Fibroblast of lung (primary cell): ENCODE measurements around the gene COLGALT1. TPM values are rescaled to one million over a fixed set of nuclear protein-coding genes. Genes with fewer than 3 reads are reported as not detected.

ENCODE experiments used
- DNase-seq, 2 donors: peaks; one replicate each; pipeline versions ENCODE4 v3.0.0 to v3.0.0-alpha.2; 2010; ENCODE audit warnings: low read depth in 2 of 2
- H2AFZ ChIP-seq: 2 replicates; pipeline ENCODE4 v1.5.1; 2012; ENCODE audit warnings: low read length, control low read depth, inconsistent platforms
- H3K27ac ChIP-seq: 2 replicates; pipeline ENCODE4 v1.5.1; 2011; ENCODE audit warnings: low read length, control low read depth; ENCODE audit not compliant: insufficient read depth
- H3K27me3 ChIP-seq: 2 replicates; pipeline ENCODE4 v1.5.1; 2011; ENCODE audit warnings: mild to moderate bottlenecking, low read length; ENCODE audit not compliant: control insufficient read depth, insufficient read depth
- H3K36me3 ChIP-seq: 2 replicates; pipeline ENCODE4 v1.5.1; 2011; ENCODE audit warnings: low read length; ENCODE audit not compliant: control insufficient read depth, insufficient read depth
- H3K4me1 ChIP-seq: 2 replicates; pipeline ENCODE4 v1.5.1; 2011; ENCODE audit warnings: low read length; ENCODE audit not compliant: control insufficient read depth, insufficient read depth; ENCODE audit errors: extremely low read depth
- H3K4me2 ChIP-seq: 2 replicates; pipeline ENCODE4 v1.5.1; 2011; ENCODE audit warnings: low read length, control low read depth; ENCODE audit not compliant: insufficient read depth; ENCODE audit errors: extremely low read depth
- H3K4me3 ChIP-seq, 4 experiments: fragments of 200-600 bp in 1 of 4; sonication (generic) in 1 of 4; replicated peaks in 1 of 4; 2 replicates each; pipeline ENCODE4 v1.5.1; 2011 to 2016; ENCODE audit warnings: low read length in 4 of 4, low read depth in 3 of 4, mild to moderate bottlenecking in 3 of 4, control low read depth in 2 of 4, inconsistent platforms in 1 of 4, mixed read lengths in 1 of 4; ENCODE audit not compliant: insufficient read depth in 1 of 4; ENCODE audit errors: control extremely low read depth in 1 of 4
- H3K79me2 ChIP-seq: 2 replicates; pipeline ENCODE4 v1.5.1; 2012; ENCODE audit warnings: mild to moderate bottlenecking, low read length, inconsistent platforms; ENCODE audit not compliant: control insufficient read depth, insufficient read depth
- H3K9ac ChIP-seq: 2 replicates; pipeline ENCODE4 v1.5.1; 2011; ENCODE audit warnings: mild to moderate bottlenecking, low read length, control low read depth; ENCODE audit not compliant: insufficient read depth
- H3K9me3 ChIP-seq: 2 replicates; pipeline ENCODE4 v1.5.1; 2012; ENCODE audit warnings: low read depth, low read length; ENCODE audit not compliant: control insufficient read depth, insufficient read depth
- H4K20me1 ChIP-seq: 2 replicates; pipeline ENCODE4 v1.5.1; 2011; ENCODE audit warnings: low read length; ENCODE audit not compliant: control insufficient read depth, insufficient read depth; ENCODE audit errors: extremely low read depth
- CTCF ChIP-seq, 2 donors: IDR thresholded peaks in 1 of 2; conservative IDR thresholded peaks in 1 of 2; 1 replicate in 1 of 2; 2 replicates in 1 of 2; pipeline ENCODE4 v1.5.1; 2011 to 2012; ENCODE audit warnings: low read length in 2 of 2, control low read depth in 1 of 2, inconsistent platforms in 1 of 2, low read depth in 1 of 2, mild to moderate bottlenecking in 1 of 2
- EZH2 ChIP-seq: IDR thresholded peaks from 2 replicates; pipeline ENCODE4 v1.5.1; 2012; ENCODE audit warnings: low read length, control low read depth, mild to moderate bottlenecking; ENCODE audit errors: missing control alignments
- polyA plus RNA-seq, 2 donors: library from polyadenylated mRNA; depleted of rRNA in 1 of 2; stranded (reverse) in 1 of 2; unstranded in 1 of 2; fragments of >200 nt; gene quantifications; 2 replicates each; pipeline ENCODE4 v1.2.1, GENCODE V29; 2011 to 2012; ENCODE audit warnings: missing spikeins in 1 of 2
- total RNA-seq: library from RNA; depleted of rRNA; stranded (reverse); fragments of >200 nt; gene quantifications from 2 replicates; pipeline ENCODE4 v1.2.1, GENCODE V29; 2014

The COLGALT1 gene
- total and polyA plus RNA-seq, 2 donors (not counting 1 experiment from before 2014, with no cell fraction given): 96.9 to 103 TPM

- Histone ChIP-seq H3K9ac (no peak overlapping the region), H3K4me1 (peaks cover 8% of the 10 kb centered on the region), H3K4me2 (no peak overlapping the region), H3K9me3 (no peaks in the 10 kb centered on the region), H3K79me2 (peaks cover 21% of the 10 kb centered on the region), H3K27ac (no peak overlapping the region), H4K20me1 (no peaks in the 10 kb centered on the region), H3K4me3 (no peak overlapping the region), H3K27me3 (no peaks in the 10 kb centered on the region), H3K36me3 (peaks cover 11% of the 10 kb centered on the region), H2AFZ (no peak overlapping the region)
- DNase-seq: no peak
- TF ChIP-seq EZH2 (no peak), CTCF (conservative IDR thresholded peaks at IDR 0.05 in 1 of 2, IDR thresholded peaks at IDR 0.05 in 1 of 2; ENCODE audit: low read depth in 1 of 2, low read length in 2 of 2) (no peak)
These were observed 2.0 kb downstream of the COLGALT1 start for GRCh38 chr19:17557466-17557865.

GRCh38 chr19:17560205-17560595 is 4.8 kb downstream of the COLGALT1 start:
- Histone ChIP-seq H3K9ac (no peak overlapping the region), H3K27me3 (no peaks in the 10 kb centered on the region), H3K36me3 (peaks cover 11% of the 10 kb centered on the region), H3K4me3 (no peak overlapping the region), H3K9me3 (no peaks in the 10 kb centered on the region), H3K79me2 (peaks cover 23% of the 10 kb centered on the region), H4K20me1 (no peaks in the 10 kb centered on the region), H3K27ac (peak overlapping the region; percentile 25), H2AFZ (no peak overlapping the region), H3K4me1 (peaks cover under 1% of the 10 kb centered on the region), H3K4me2 (no peak overlapping the region)
- no peak for TF ChIP-seq EZH2
- TF ChIP-seq CTCF (conservative IDR thresholded peaks at IDR 0.05 in 1 of 2, IDR thresholded peaks at IDR 0.05 in 1 of 2; ENCODE audit: low read depth in 1 of 2, low read length in 2 of 2): no peak
- peak; percentile 92 to 93 for DNase-seq

- no peak overlapping the region for H2AFZ ChIP-seq
- H3K36me3 ChIP-seq: peaks cover 11% of the 10 kb centered on the region
- H3K79me2 ChIP-seq: peaks cover 9% of the 10 kb centered on the region
- H3K4me3 ChIP-seq: no peak overlapping the region
- no peaks in the 10 kb centered on the region for H3K27me3 ChIP-seq
- no peak overlapping the region for H3K4me2 ChIP-seq
- no peak overlapping the region for H3K27ac ChIP-seq
- H3K9ac ChIP-seq: no peak overlapping the region
- no peak for DNase-seq
- TF ChIP-seq EZH2 (no peak), CTCF (conservative IDR thresholded peaks at IDR 0.05 in 1 of 2, IDR thresholded peaks at IDR 0.05 in 1 of 2; ENCODE audit: low read depth in 1 of 2, low read length in 2 of 2) (no peak)
- H3K9me3 ChIP-seq: no peaks in the 10 kb centered on the region
- H3K4me1 ChIP-seq: no peaks in the 10 kb centered on the region
- no peaks in the 10 kb centered on the region for H4K20me1 ChIP-seq
These were observed 6.6 kb downstream of the COLGALT1 start for GRCh38 chr19:17562097-17562496.
